ENCODE measurements around the gene SRGAP3. TPM values are rescaled to one million over a fixed set of nuclear protein-coding genes. Genes with fewer than 3 reads are reported as not detected.

SRGAP3 gene
- total RNA-seq, 2 experiments from 2014 or later: 1.2 to 1.5 TPM

- no peak for ATAC-seq
- no peaks in the 10 kb centered on the region for H3K36me3 Mint-ChIP-seq (ENCODE audit: low read depth)
- DNase-seq: no peak
- H3K9me3 Mint-ChIP-seq (ENCODE audit: low read depth): peaks cover 3% of the 10 kb centered on the region
- H3K27me3 Mint-ChIP-seq: peaks cover 14% of the 10 kb centered on the region
- H3K4me1 Mint-ChIP-seq: peaks cover 2% of the 10 kb centered on the region
- intact Hi-C loops (cut with DNase I, micrococcal nuclease): no loop called here
- H3K27ac Mint-ChIP-seq: no peak overlapping the region
- H3K4me3 Mint-ChIP-seq: no peak overlapping the region
- ChIA-PET POLR2A (no interaction called here), CTCF (interaction anchor here (0.6 to 8.8 kb wide), 5 partner anchors 12 to 377 kb away, joined by 3 to 106 read pairs (median 3); no protein-coding TSS in a partner anchor)
These were observed 274.1 kb downstream of the SRGAP3 start for GRCh38 chr3:8975081-8976020.

DNA sequence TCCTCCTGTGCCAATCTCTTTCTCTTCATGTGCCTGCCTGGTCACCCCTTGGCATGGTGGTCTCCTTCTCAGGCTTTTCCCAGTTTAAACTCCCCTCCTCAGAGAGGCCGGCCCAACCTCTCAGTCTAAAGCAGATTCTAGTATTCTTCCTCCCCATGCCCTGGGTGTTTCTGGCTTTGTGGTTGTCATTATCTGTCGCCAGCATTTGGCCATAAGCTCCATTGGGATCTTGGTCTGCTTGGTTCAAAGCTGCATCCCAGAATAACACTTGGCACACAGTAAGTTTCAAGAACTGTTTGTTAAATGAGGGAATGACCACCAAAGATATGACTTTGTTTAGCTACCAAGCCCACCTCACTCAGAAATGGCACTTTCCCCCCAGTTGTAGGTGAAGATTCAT is 275.0 kb downstream of the SRGAP3 start:
- no peaks in the 10 kb centered on the region for H3K36me3 Mint-ChIP-seq (ENCODE audit: low read depth)
- H3K27me3 Mint-ChIP-seq: peaks cover 9% of the 10 kb centered on the region
- POLR2A ChIA-PET: no interaction called here
- intact Hi-C loops (cut with DNase I, micrococcal nuclease): no loop called here
- no peak overlapping the region for H3K27ac Mint-ChIP-seq
- peaks cover 2% of the 10 kb centered on the region for H3K4me1 Mint-ChIP-seq
- no peak overlapping the region for H3K4me3 Mint-ChIP-seq
- no peak for ATAC-seq
- CTCF ChIA-PET: interaction anchor here (0.9 to 8.8 kb wide), 4 partner anchors 13 to 378 kb away, joined by 3 to 106 read pairs (median 5); no protein-coding TSS in a partner anchor
- H3K9me3 Mint-ChIP-seq (ENCODE audit: low read depth): peaks cover 3% of the 10 kb centered on the region
- DNase-seq: no peak

GRCh38 chr3:8972639-8973038 is 276.8 kb downstream of the SRGAP3 start:
- intact Hi-C loops (cut with DNase I, micrococcal nuclease): no loop called here
- CTCF ChIA-PET: interaction anchor here (0.6 to 8.8 kb wide), 7 partner anchors 14 to 329 kb away, joined by 3 to 106 read pairs (median 4); no protein-coding TSS in a partner anchor
- H3K36me3 Mint-ChIP-seq (ENCODE audit: low read depth): no peaks in the 10 kb centered on the region
- H3K27ac Mint-ChIP-seq: no peak overlapping the region
- H3K9me3 Mint-ChIP-seq (ENCODE audit: low read depth): no peaks in the 10 kb centered on the region
- peak; percentile 75 for ATAC-seq
- no peak overlapping the region for H3K4me3 Mint-ChIP-seq
- DNase-seq: no peak
- H3K4me1 Mint-ChIP-seq: peaks cover 2% of the 10 kb centered on the region
- POLR2A ChIA-PET: interaction anchor here (0.6 kb wide), 1 partner anchor 182 kb away, joined by 7 read pairs; no protein-coding TSS in a partner anchor
- peaks cover 4% of the 10 kb centered on the region for H3K27me3 Mint-ChIP-seq

GRCh38 chr3:8970971-8971589 is 278.4 kb downstream of the SRGAP3 start:
- H3K4me1 Mint-ChIP-seq: peaks cover 2% of the 10 kb centered on the region
- ChIA-PET CTCF (interaction anchor here (0.6 to 8.8 kb wide), 15 partner anchors 12 to 393 kb away, joined by 3 to 106 read pairs (median 3); no protein-coding TSS in a partner anchor), POLR2A (interaction anchor here (0.6 kb wide), 1 partner anchor 450 kb away, joined by 4 read pairs; no protein-coding TSS in a partner anchor)
- ATAC-seq (peak; percentile 80), DNase-seq (peak; percentile 81)
- H3K36me3 Mint-ChIP-seq (ENCODE audit: low read depth): no peaks in the 10 kb centered on the region
- H3K9me3 Mint-ChIP-seq (ENCODE audit: low read depth): no peaks in the 10 kb centered on the region
- H3K4me3 Mint-ChIP-seq: no peak overlapping the region
- H3K27me3 Mint-ChIP-seq: peaks cover 4% of the 10 kb centered on the region
- intact Hi-C loops (cut with DNase I, micrococcal nuclease): loop anchor here (1.0 to 2.0 kb wide), 3 partner anchors 96 to 331 kb away; partner anchors contain the start of gene SRGAP3 (in 1 of the 2)
- no peak overlapping the region for H3K27ac Mint-ChIP-seq

- Mint-ChIP-seq H3K4me1 (peaks cover 2% of the 10 kb centered on the region), H3K9me3 (ENCODE audit: low read depth) (no peaks in the 10 kb centered on the region), H3K36me3 (ENCODE audit: low read depth) (no peaks in the 10 kb centered on the region), H3K4me3 (no peak overlapping the region), H3K27me3 (peaks cover 4% of the 10 kb centered on the region), H3K27ac (no peak overlapping the region)
- ATAC-seq (no peak), DNase-seq (no peak)
- intact Hi-C loops (cut with DNase I, micrococcal nuclease): no loop called here
- POLR2A ChIA-PET: no interaction called here
- CTCF ChIA-PET: interaction anchor here (0.7 to 8.8 kb wide), 10 partner anchors 9 to 392 kb away, joined by 3 to 106 read pairs (median 4); no protein-coding TSS in a partner anchor
These were observed 280.2 kb downstream of the SRGAP3 start for GRCh38 chr3:8969241-8969640.

- H3K27me3 Mint-ChIP-seq: peaks cover 4% of the 10 kb centered on the region
- H3K27ac Mint-ChIP-seq: no peak overlapping the region
- H3K4me1 Mint-ChIP-seq: peaks cover 5% of the 10 kb centered on the region
- intact Hi-C loops (cut with DNase I, micrococcal nuclease): no loop called here
- no peaks in the 10 kb centered on the region for H3K9me3 Mint-ChIP-seq (ENCODE audit: low read depth)
- H3K36me3 Mint-ChIP-seq (ENCODE audit: low read depth): no peaks in the 10 kb centered on the region
- no peak overlapping the region for H3K4me3 Mint-ChIP-seq
- DNase-seq (no peak), ATAC-seq (no peak)
- ChIA-PET POLR2A (no interaction called here), CTCF (interaction anchor here (0.8 to 8.8 kb wide), 4 partner anchors 13 to 342 kb away, joined by 3 to 106 read pairs (median 6); no protein-coding TSS in a partner anchor)
These were observed 281.0 kb downstream of the SRGAP3 start for GRCh38 chr3:8968375-8968882.

DNA sequence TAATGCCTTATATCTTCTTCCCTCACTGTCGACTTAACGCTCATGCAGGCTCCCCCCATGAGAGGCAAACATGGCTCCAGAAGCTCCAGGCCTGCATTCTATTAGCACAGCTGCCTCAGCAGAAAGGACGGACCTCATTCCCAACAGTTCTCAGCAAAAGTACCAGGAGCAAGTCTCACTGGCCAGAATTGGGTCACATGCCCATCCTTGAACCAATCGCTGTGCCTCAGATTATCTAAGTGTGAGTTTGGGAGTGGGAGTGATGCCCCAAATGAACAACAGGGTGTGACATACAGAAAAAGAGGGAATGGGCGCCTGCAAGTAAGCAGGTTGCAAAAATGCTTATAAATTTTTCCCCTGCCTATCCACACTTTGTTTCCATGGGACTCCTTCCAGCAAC is 281.9 kb downstream of the SRGAP3 start:
- H3K4me1 Mint-ChIP-seq: peaks cover 5% of the 10 kb centered on the region
- POLR2A ChIA-PET: no interaction called here
- CTCF ChIA-PET: interaction anchor here (0.8 to 8.8 kb wide), 3 partner anchors 13 to 335 kb away, joined by 3 to 106 read pairs (median 11); no protein-coding TSS in a partner anchor
- DNase-seq: no peak
- H3K9me3 Mint-ChIP-seq (ENCODE audit: low read depth): no peaks in the 10 kb centered on the region
- ATAC-seq: no peak
- no peak overlapping the region for H3K27ac Mint-ChIP-seq
- no peaks in the 10 kb centered on the region for H3K36me3 Mint-ChIP-seq (ENCODE audit: low read depth)
- peaks cover 2% of the 10 kb centered on the region for H3K27me3 Mint-ChIP-seq
- H3K4me3 Mint-ChIP-seq: no peak overlapping the region
- intact Hi-C loops (cut with DNase I, micrococcal nuclease): no loop called here

DNA sequence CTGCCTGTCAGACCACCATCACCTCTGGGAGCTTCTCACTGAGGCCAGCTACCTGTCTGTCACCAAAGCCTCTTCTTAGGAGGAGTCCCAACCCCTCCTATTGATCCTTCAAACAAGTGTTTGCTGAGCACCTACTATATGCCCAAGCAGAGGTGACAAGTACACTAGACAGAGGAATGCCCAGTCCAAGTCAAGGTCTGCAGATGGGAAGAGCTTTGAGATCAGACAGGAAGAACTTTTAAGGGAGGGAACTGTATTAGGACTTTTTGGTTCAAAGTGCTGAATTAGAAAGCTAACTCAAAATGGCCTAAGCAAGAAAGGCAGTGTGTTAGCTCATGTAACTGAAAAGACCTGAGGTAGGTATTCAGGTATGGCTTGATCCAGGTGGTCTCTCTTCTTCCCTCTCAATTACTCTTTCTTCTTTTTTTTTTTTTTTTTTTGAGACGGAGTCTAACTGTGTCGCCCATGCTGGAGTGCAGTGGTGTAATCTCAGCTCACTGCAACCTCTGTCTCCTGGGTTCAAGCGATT is 282.6 kb downstream of the SRGAP3 start:
- POLR2A ChIA-PET: no interaction called here

GRCh38 chr3:8966150-8966819 is 283.2 kb downstream of the SRGAP3 start:
- intact Hi-C loops (cut with DNase I, micrococcal nuclease): no loop called here
- DNase-seq (no peak), ATAC-seq (no peak)
- CTCF ChIA-PET: interaction anchor here (0.6 to 2.2 kb wide), 3 partner anchors 21 to 334 kb away, joined by 3 to 11 read pairs (median 4); no protein-coding TSS in a partner anchor
- Mint-ChIP-seq H3K27me3 (no peaks in the 10 kb centered on the region), H3K4me3 (no peak overlapping the region), H3K27ac (no peak overlapping the region), H3K9me3 (ENCODE audit: low read depth) (no peaks in the 10 kb centered on the region), H3K4me1 (peaks cover 14% of the 10 kb centered on the region), H3K36me3 (ENCODE audit: low read depth) (peaks cover 4% of the 10 kb centered on the region)
- POLR2A ChIA-PET: no interaction called here

More for the DNA sequence above, 282.6 kb downstream of the SRGAP3 start:
- DNase-seq (no peak), ATAC-seq (no peak)
- H3K36me3 Mint-ChIP-seq (ENCODE audit: low read depth): peaks cover 2% of the 10 kb centered on the region
- H3K4me1 Mint-ChIP-seq: peaks cover 9% of the 10 kb centered on the region
- no peaks in the 10 kb centered on the region for H3K9me3 Mint-ChIP-seq (ENCODE audit: low read depth)
- H3K27me3 Mint-ChIP-seq: peaks cover 2% of the 10 kb centered on the region
- no peak overlapping the region for H3K4me3 Mint-ChIP-seq
- CTCF ChIA-PET: interaction anchor here (0.6 to 2.2 kb wide), 2 partner anchors 21 to 285 kb away, joined by 3 to 11 read pairs; no protein-coding TSS in a partner anchor
- no peak overlapping the region for H3K27ac Mint-ChIP-seq
- intact Hi-C loops (cut with DNase I, micrococcal nuclease): no loop called here

- ATAC-seq (no peak), DNase-seq (no peak)
- H3K36me3 Mint-ChIP-seq (ENCODE audit: low read depth): peaks cover 16% of the 10 kb centered on the region
- CTCF ChIA-PET: interaction anchor here (1.1 to 1.2 kb wide), 2 partner anchors 23 to 335 kb away, joined by 4 to 5 read pairs; no protein-coding TSS in a partner anchor
- intact Hi-C loops (cut with DNase I, micrococcal nuclease): loop anchor here (5.0 kb wide), 3 partner anchors 433 to 1358 kb away; partner anchors contain the start of genes BRPF1 (in 1 of the 2), SEC13 (in 1 of the 2) and SETD5 (in 1 of the 2)
- H3K4me1 Mint-ChIP-seq: peaks cover 26% of the 10 kb centered on the region
- POLR2A ChIA-PET: no interaction called here
- no peaks in the 10 kb centered on the region for H3K27me3 Mint-ChIP-seq
- H3K4me3 Mint-ChIP-seq: peak overlapping the region; percentile 95
- H3K27ac Mint-ChIP-seq: no peak overlapping the region
- H3K9me3 Mint-ChIP-seq (ENCODE audit: low read depth): no peaks in the 10 kb centered on the region
These were observed 284.7 kb downstream of the SRGAP3 start for GRCh38 chr3:8964436-8965370.

Measured in activated CD4-positive, alpha-beta T cell treated with anti-CD3 and anti-CD28 coated beads for 36 hours (primary cell).